RWPE1 (cell line): ENCODE measurements around the gene KDF1.
"Not testable (repeated sequence)": the region's sequence is repeated elsewhere in the genome, so short reads cannot be mapped to it uniquely, and the experiment has no call there.

ENCODE experiments used
- CTCF ChIA-PET: fragments of 350-600 bp; sonication (Branson Sonifier 250); formaldehyde crosslinking; extraction: SDS; loops from one replicate; lab custom pipeline; 2021; lab: Yijun Ruan, JAX
- POLR2A ChIA-PET: fragments of 400-600 bp; formaldehyde crosslinking; extraction: SDS; loops from one replicate; lab custom pipeline; 2020; ENCODE audit warnings: antibody characterized with exemption; ENCODE audit not compliant: low non-redundant PET; lab: Yijun Ruan, JAX
- DNase-seq: peaks from one replicate; pipeline ENCODE4 v3.0.0; 2012; ENCODE audit warnings: low spot score
- H3K27ac ChIP-seq: fragments of 450-650 bp; 2 replicates; pipeline ENCODE4 v1.5.1; 2017
- CTCF ChIP-seq: fragments of 450-650 bp; conservative IDR thresholded peaks from 2 replicates; pipeline ENCODE4 v1.5.1; 2017; ENCODE audit warnings: low read depth, mild to moderate bottlenecking

Gene KDF1

GRCh38 chr1:26951216-26951615 is 9.1 kb downstream of the KDF1 start:
- no peak for DNase-seq
- no peak overlapping the region for H3K27ac ChIP-seq
- CTCF ChIA-PET: no interaction called here
- TF ChIP-seq CTCF: no peak
- POLR2A ChIA-PET: no interaction called here

- DNase-seq: no peak
- peak overlapping the region; percentile 56 for H3K27ac ChIP-seq
- ChIA-PET CTCF (no interaction called here), POLR2A (no interaction called here)
- no peak for TF ChIP-seq CTCF
These were observed 9.7 kb downstream of the KDF1 start for GRCh38 chr1:26950602-26951001.

DNA sequence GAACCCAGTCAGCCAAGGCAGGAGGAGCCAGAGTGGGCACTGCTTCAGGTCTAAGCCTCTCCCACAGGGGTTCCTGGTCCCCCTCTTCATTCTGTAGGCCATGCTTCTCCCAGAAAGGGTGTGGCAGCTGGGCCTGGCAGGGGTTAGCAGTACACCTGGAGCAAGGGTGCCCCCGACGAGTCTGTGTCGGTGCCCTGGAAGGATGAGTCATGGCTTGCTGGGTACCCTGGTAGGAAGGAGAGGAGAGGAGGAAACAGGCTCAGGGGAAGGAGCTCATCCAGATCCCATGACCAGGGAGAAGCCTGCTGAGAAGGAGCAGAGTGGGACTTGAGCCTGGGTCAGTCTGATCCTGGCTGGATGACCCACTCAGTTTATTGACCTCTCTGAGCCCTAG is 10.3 kb downstream of the KDF1 start:
- peak; percentile 25 for DNase-seq
- no peak for TF ChIP-seq CTCF
- POLR2A ChIA-PET: no interaction called here
- H3K27ac ChIP-seq: peak overlapping the region; percentile 56
- CTCF ChIA-PET: no interaction called here

GRCh38 chr1:26949266-26949925 is 10.9 kb downstream of the KDF1 start:
- ChIA-PET POLR2A (no interaction called here), CTCF (no interaction called here)
- DNase-seq: no peak
- TF ChIP-seq CTCF: no peak
- H3K27ac ChIP-seq: peak overlapping the region; percentile 56

GRCh38 chr1:26948725-26949057 is 11.6 kb downstream of the KDF1 start:
- H3K27ac ChIP-seq: peak overlapping the region; percentile 56
- DNase-seq, POLR2A ChIA-PET, CTCF ChIA-PET: not testable (repeated sequence)

- no peak for TF ChIP-seq CTCF
- no peak for DNase-seq
- peak overlapping the region; percentile 43 for H3K27ac ChIP-seq
- POLR2A ChIA-PET: no interaction called here
- CTCF ChIA-PET: interaction anchor here (0.5 to 0.6 kb wide), 2 partner anchors 11 to 36 kb away, joined by 3 to 4 read pairs; no protein-coding TSS in a partner anchor
These were observed 14.0 kb downstream of the KDF1 start for GRCh38 chr1:26946270-26946669.

- TF ChIP-seq CTCF: no peak
- H3K27ac ChIP-seq: peak overlapping the region; percentile 43
- no peak for DNase-seq
- POLR2A ChIA-PET: no interaction called here
- CTCF ChIA-PET: interaction anchor here (0.5 to 0.6 kb wide), 2 partner anchors 11 to 36 kb away, joined by 3 to 4 read pairs; no protein-coding TSS in a partner anchor
These were observed 14.5 kb downstream of the KDF1 start for GRCh38 chr1:26945728-26946127.
